DOHH2 (cell line): ENCODE measurements around the gene TMPRSS11E.

ENCODE experiments used
- H3F3A ChIP-seq: fragments of 200-600 bp; sonication (generic), shearing (Covaris generic); 2 replicates; pipeline ENCODE4 v1.6.0; 2016; ENCODE audit warnings: antibody characterized with exemption, mild to moderate bottlenecking; ENCODE audit not compliant: control insufficient read depth, insufficient read depth
- H3K27ac ChIP-seq: fragments of 200-600 bp; sonication (generic); 2 replicates; pipeline ENCODE4 v1.5.1; 2014; ENCODE audit warnings: low read depth, mild to moderate bottlenecking, low read length, moderate library complexity
- H3K27me3 ChIP-seq: fragments of 200-600 bp; sonication (generic); 2 replicates; pipeline ENCODE4 v1.6.1; 2014; ENCODE audit warnings: mild to moderate bottlenecking, low read length, mixed read lengths; ENCODE audit not compliant: control insufficient read depth
- H3K36me3 ChIP-seq: fragments of 200-600 bp; sonication (generic); 2 replicates; pipeline ENCODE4 v1.6.1; 2014; ENCODE audit warnings: mild to moderate bottlenecking, low read length, moderate library complexity, mixed read lengths; ENCODE audit not compliant: control insufficient read depth
- H3K4me1 ChIP-seq: fragments of 200-600 bp; sonication (generic); 2 replicates; pipeline ENCODE4 v1.6.1; 2014; ENCODE audit warnings: mild to moderate bottlenecking, low read length, mixed read lengths; ENCODE audit not compliant: control insufficient read depth
- H3K4me2 ChIP-seq: fragments of 200-600 bp; sonication (generic); 2 replicates; pipeline ENCODE4 v1.6.0; 2014; ENCODE audit warnings: mild to moderate bottlenecking, low read length, moderate library complexity
- H3K4me3 ChIP-seq: fragments of 200-600 bp; sonication (generic); 2 replicates; pipeline ENCODE4 v1.5.1; 2014; ENCODE audit warnings: mild to moderate bottlenecking, low read length, mixed read lengths
- H3K79me2 ChIP-seq: fragments of 200-600 bp; sonication (generic); 2 replicates; pipeline ENCODE4 v1.6.1; 2014; ENCODE audit warnings: mild to moderate bottlenecking, low read length, mixed read lengths; ENCODE audit not compliant: control insufficient read depth
- H3K9me2 ChIP-seq: fragments of 200-600 bp; sonication (generic); replicated peaks from 2 replicates; pipeline ENCODE4 v1.6.1; 2014; ENCODE audit warnings: mild to moderate bottlenecking, low read length, mixed read lengths; ENCODE audit not compliant: control insufficient read depth
- H3K9me3 ChIP-seq: fragments of 200-600 bp; sonication (generic); 2 replicates; pipeline ENCODE4 v1.6.1; 2014; ENCODE audit warnings: antibody characterized with exemption, low read length, mixed read lengths; ENCODE audit not compliant: control insufficient read depth, insufficient read depth
- H4K20me1 ChIP-seq: fragments of 200-600 bp; sonication (generic); 2 replicates; pipeline ENCODE4 v1.6.0; 2014; ENCODE audit warnings: low read depth, mild to moderate bottlenecking, antibody characterized with exemption, low read length, moderate library complexity; ENCODE audit not compliant: control insufficient read depth, insufficient read depth
- CTCF ChIP-seq: fragments of 200-600 bp; sonication (generic); IDR thresholded peaks from one replicate; pipeline ENCODE4 v1.5.1; 2014; ENCODE audit warnings: antibody characterized with exemption, mild to moderate bottlenecking, low read depth, low read length; ENCODE audit not compliant: poor library complexity, severe bottlenecking
- EZH2phosphoT487 ChIP-seq: fragments of 200-600 bp; sonication (generic); IDR thresholded peaks from 2 replicates; pipeline ENCODE4 v1.6.1; 2017; ENCODE audit warnings: borderline replicate concordance, mild to moderate bottlenecking, antibody characterized with exemption, low read length, moderate library complexity, mixed read lengths

TMPRSS11E gene

GRCh38 chr4:68432320-68432719, 14.9 kb upstream of the TMPRSS11E start:
- Histone ChIP-seq H3K27me3 (no peaks in the 10 kb centered on the region), H3K4me2 (no peak overlapping the region), H3K9me2 (no peaks in the 10 kb centered on the region), H4K20me1 (no peaks in the 10 kb centered on the region), H3F3A (no peaks in the 10 kb centered on the region), H3K4me1 (0 out of 2 replicates have a peak, but pooled peaks cover 3% of the 10 kb centered on the region), H3K27ac (no peak overlapping the region), H3K9me3 (no peaks in the 10 kb centered on the region), H3K36me3 (no peaks in the 10 kb centered on the region), H3K4me3 (no peak overlapping the region), H3K79me2 (no peaks in the 10 kb centered on the region)
- no peak for TF ChIP-seq CTCF
- no peak for TF ChIP-seq EZH2phosphoT487

GRCh38 chr4:68433582-68433981, 13.7 kb upstream of the TMPRSS11E start:
- Histone ChIP-seq H3K79me2 (no peaks in the 10 kb centered on the region), H3K9me3 (no peaks in the 10 kb centered on the region), H3K27me3 (no peaks in the 10 kb centered on the region), H3F3A (no peaks in the 10 kb centered on the region), H3K4me1 (0 out of 2 replicates have a peak, but pooled peaks cover 3% of the 10 kb centered on the region), H3K36me3 (no peaks in the 10 kb centered on the region), H3K9me2 (no peaks in the 10 kb centered on the region), H3K4me3 (no peak overlapping the region), H3K4me2 (no peak overlapping the region), H4K20me1 (no peaks in the 10 kb centered on the region), H3K27ac (no peak overlapping the region)
- TF ChIP-seq CTCF, result no peak
- no peak for TF ChIP-seq EZH2phosphoT487

- Histone ChIP-seq H3K27me3 (no peaks in the 10 kb centered on the region), H3K9me2 (no peaks in the 10 kb centered on the region), H3K9me3 (no peaks in the 10 kb centered on the region), H4K20me1 (no peaks in the 10 kb centered on the region), H3K27ac (no peak overlapping the region), H3K36me3 (no peaks in the 10 kb centered on the region), H3K4me1 (peaks cover 6% of the 10 kb centered on the region), H3K79me2 (no peaks in the 10 kb centered on the region), H3K4me3 (no peak overlapping the region), H3K4me2 (no peak overlapping the region), H3F3A (no peaks in the 10 kb centered on the region)
- TF ChIP-seq CTCF (no peak), EZH2phosphoT487 (no peak)
Measured at GRCh38 chr4:68434277-68434676, 13.0 kb upstream of the TMPRSS11E start.

- Histone ChIP-seq H3K27ac (no peak overlapping the region), H3F3A (no peaks in the 10 kb centered on the region), H3K9me2 (no peaks in the 10 kb centered on the region), H3K36me3 (no peaks in the 10 kb centered on the region), H3K4me2 (no peak overlapping the region), H3K9me3 (no peaks in the 10 kb centered on the region), H3K4me1 (peaks cover 9% of the 10 kb centered on the region), H3K27me3 (no peaks in the 10 kb centered on the region), H4K20me1 (no peaks in the 10 kb centered on the region), H3K4me3 (no peak overlapping the region), H3K79me2 (no peaks in the 10 kb centered on the region)
- TF ChIP-seq EZH2phosphoT487 (no peak), CTCF (no peak)
Measured at GRCh38 chr4:68434836-68435235, 12.4 kb upstream of the TMPRSS11E start.
